Measurements from ENCODE around the gene DHPS. TPM values are rescaled to one million over a fixed set of nuclear protein-coding genes. Genes with fewer than 3 reads are reported as not detected.
"Not testable (repeated sequence)": the region's sequence is repeated elsewhere in the genome, so short reads cannot be mapped to it uniquely, and the experiment has no call there.

DHPS gene
- total RNA-seq, 2 experiments from 2014 or later, result 106 to 113 TPM

- Mint-ChIP-seq H3K4me1 (peaks cover 4% of the 10 kb centered on the region), H3K27me3 (no peaks in the 10 kb centered on the region), H3K36me3 (ENCODE audit: low read depth) (peaks cover 53% of the 10 kb centered on the region), H3K27ac (no peak overlapping the region), H3K4me3 (no peak overlapping the region), H3K9me3 (no peaks in the 10 kb centered on the region)
- ChIA-PET CTCF (interaction anchor here (1.1 kb wide), 1 partner anchor 56 kb away, joined by 3 read pairs; no protein-coding TSS in a partner anchor), POLR2A (no interaction called here)
- no peak for DNase-seq
Measured at GRCh38 chr19:12701596-12702282, 20.1 kb upstream of the DHPS start.

DNA sequence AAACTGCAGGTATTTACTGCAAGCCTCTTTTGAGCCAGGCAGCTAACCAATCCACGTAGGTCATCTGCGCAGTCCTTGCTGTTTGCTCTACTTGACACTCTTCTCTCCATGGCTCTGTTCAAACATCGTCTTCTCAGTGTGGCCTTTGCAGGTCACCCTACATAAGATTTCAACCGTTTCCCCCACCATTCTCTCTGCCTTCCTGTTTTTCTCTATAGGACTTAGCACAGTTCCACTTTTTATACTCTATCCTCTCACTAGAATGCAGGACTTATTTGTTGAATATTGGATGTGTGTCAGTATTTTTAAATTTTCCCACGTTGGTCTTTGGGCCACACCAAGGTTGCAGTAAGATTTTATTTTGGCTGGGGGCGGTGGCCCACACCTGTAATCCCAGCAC is 16.5 kb upstream of the DHPS start:
- POLR2A ChIA-PET, result interaction anchor here (1.5 to 3.7 kb wide), 2 partner anchors 25 to 98 kb away, joined by 4 to 27 read pairs; partner anchors contain the start of gene TNPO2
- Mint-ChIP-seq H3K27me3 (no peaks in the 10 kb centered on the region), H3K4me3 (peak overlapping the region; percentile 54), H3K36me3 (ENCODE audit: low read depth) (peaks cover 29% of the 10 kb centered on the region), H3K9me3 (no peaks in the 10 kb centered on the region), H3K4me1 (peaks cover 24% of the 10 kb centered on the region), H3K27ac (peak overlapping the region; percentile 38)
- CTCF ChIA-PET, result interaction anchor here (3.2 kb wide), 1 partner anchor 21 kb away, joined by 12 read pairs; no protein-coding TSS in a partner anchor
- DNase-seq, result no peak

DNA sequence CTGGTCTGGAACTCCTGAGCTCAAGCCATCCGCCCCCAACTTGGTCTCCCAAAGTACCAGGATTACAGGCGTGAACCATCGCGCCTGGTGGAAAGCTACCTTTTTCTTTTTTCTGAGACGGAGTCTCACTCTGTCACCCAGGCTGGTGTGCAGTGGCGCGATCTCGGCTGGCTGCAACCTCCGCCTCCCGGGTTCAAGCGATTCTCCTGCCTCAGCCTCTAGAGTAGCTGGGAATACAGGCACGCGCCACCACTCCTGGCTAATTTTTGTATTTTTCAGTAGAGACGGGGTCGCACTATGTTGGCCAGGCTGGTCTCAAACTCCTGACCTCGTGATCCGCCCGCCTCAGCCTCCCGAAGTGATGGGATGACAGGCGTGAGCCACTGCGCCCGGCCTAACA is 15.7 kb upstream of the DHPS start:
- H3K4me3 Mint-ChIP-seq, result peak overlapping the region; percentile 24
- not testable (repeated sequence) for DNase-seq, H3K9me3 Mint-ChIP-seq, H3K27me3 Mint-ChIP-seq
- ChIA-PET POLR2A (interaction anchor here (0.7 to 3.7 kb wide), 12 partner anchors 12 to 773 kb away, joined by 3 to 27 read pairs (median 6); partner anchors contain the start of genes CALR, DHPS, FARSA and GET3), CTCF (interaction anchor here (0.6 to 3.2 kb wide), 5 partner anchors 20 to 1273 kb away, joined by 3 to 12 read pairs (median 5); no protein-coding TSS in a partner anchor)
- H3K4me1 Mint-ChIP-seq, result peaks cover 24% of the 10 kb centered on the region
- H3K36me3 Mint-ChIP-seq (ENCODE audit: low read depth), result peaks cover 22% of the 10 kb centered on the region
- H3K27ac Mint-ChIP-seq, result peak overlapping the region; percentile 21

- peaks cover 24% of the 10 kb centered on the region for H3K4me1 Mint-ChIP-seq
- CTCF ChIA-PET, result interaction anchor here (0.6 to 3.2 kb wide), 13 partner anchors 15 to 1273 kb away, joined by 3 to 12 read pairs (median 4); partner anchors contain the start of gene DHPS
- no peaks in the 10 kb centered on the region for H3K27me3 Mint-ChIP-seq
- DNase-seq, result peak; percentile 97
- H3K27ac Mint-ChIP-seq, result peak within 1 kb of the TSS; percentile 95
- POLR2A ChIA-PET, result interaction anchor here (0.6 to 3.7 kb wide), 20 partner anchors 10 to 772 kb away, joined by 3 to 27 read pairs (median 4); partner anchors contain the start of genes CALR, DHPS, FARSA and GCDH
- peak within 1 kb of the TSS; percentile 89 for H3K4me3 Mint-ChIP-seq
- H3K9me3 Mint-ChIP-seq, result no peaks in the 10 kb centered on the region
- peaks cover 18% of the 10 kb centered on the region for H3K36me3 Mint-ChIP-seq (ENCODE audit: low read depth)
Measured at GRCh38 chr19:12696366-12697335, 15.0 kb upstream of the DHPS start, which contains the start of gene FBXW9. Gene FBXW9 (minus strand): TSS chr19:12696631. CDS start chr19:12696581, 50 bp downstream.

- Mint-ChIP-seq H3K27ac (peak overlapping the region; percentile 95), H3K9me3 (no peaks in the 10 kb centered on the region), H3K36me3 (ENCODE audit: low read depth) (peaks cover 14% of the 10 kb centered on the region), H3K4me3 (peak overlapping the region; percentile 89), H3K4me1 (peaks cover 24% of the 10 kb centered on the region), H3K27me3 (no peaks in the 10 kb centered on the region)
- CTCF ChIA-PET, result interaction anchor here (0.8 to 3.2 kb wide), 7 partner anchors 14 to 128 kb away, joined by 3 to 12 read pairs (median 4); partner anchors contain the start of gene DHPS
- POLR2A ChIA-PET, result interaction anchor here (0.6 to 3.7 kb wide), 17 partner anchors 11 to 242 kb away, joined by 3 to 27 read pairs (median 6); partner anchors contain the start of genes CALR, DHPS, GET3 and TNPO2
- no peak for DNase-seq
Measured at GRCh38 chr19:12695997-12696365, 14.3 kb upstream of the DHPS start.

GRCh38 chr19:12695514-12695913 is 13.8 kb upstream of the DHPS start:
- H3K9me3 Mint-ChIP-seq, result no peaks in the 10 kb centered on the region
- ChIA-PET POLR2A (interaction anchor here (1.0 to 3.7 kb wide), 8 partner anchors 12 to 42 kb away, joined by 4 to 27 read pairs (median 8); partner anchors contain the start of genes DHPS, GET3 and TNPO2), CTCF (interaction anchor here (1.2 to 3.2 kb wide), 2 partner anchors 18 to 24 kb away, joined by 3 to 12 read pairs; no protein-coding TSS in a partner anchor)
- H3K4me3 Mint-ChIP-seq, result peak overlapping the region; percentile 89
- peaks cover 24% of the 10 kb centered on the region for H3K4me1 Mint-ChIP-seq
- H3K36me3 Mint-ChIP-seq (ENCODE audit: low read depth), result peaks cover 10% of the 10 kb centered on the region
- DNase-seq, result no peak
- no peaks in the 10 kb centered on the region for H3K27me3 Mint-ChIP-seq
- H3K27ac Mint-ChIP-seq, result peak overlapping the region; percentile 16

GRCh38 chr19:12695096-12695495 is 13.4 kb upstream of the DHPS start:
- DNase-seq, result peak; percentile 26
- POLR2A ChIA-PET, result interaction anchor here (1.1 to 3.7 kb wide), 6 partner anchors 13 to 36 kb away, joined by 3 to 27 read pairs (median 10); partner anchors contain the start of genes DHPS and TNPO2

GRCh38 chr19:12694641-12695040 is 13.0 kb upstream of the DHPS start:
- H3K27ac Mint-ChIP-seq, result no peak overlapping the region
- peaks cover 24% of the 10 kb centered on the region for H3K4me1 Mint-ChIP-seq
- ChIA-PET CTCF (interaction anchor here (1.2 to 3.2 kb wide), 2 partner anchors 17 to 37 kb away, joined by 3 to 12 read pairs; no protein-coding TSS in a partner anchor), POLR2A (interaction anchor here (1.1 to 3.7 kb wide), 3 partner anchors 26 to 37 kb away, joined by 3 to 27 read pairs (median 6); partner anchors contain the start of gene TNPO2)
- no peaks in the 10 kb centered on the region for H3K27me3 Mint-ChIP-seq
- peaks cover 10% of the 10 kb centered on the region for H3K36me3 Mint-ChIP-seq (ENCODE audit: low read depth)
- H3K9me3 Mint-ChIP-seq, result no peaks in the 10 kb centered on the region
- peak overlapping the region; percentile 89 for H3K4me3 Mint-ChIP-seq
- no peak for DNase-seq

More at GRCh38 chr19:12695096-12695495, 13.4 kb upstream of the DHPS start:
- CTCF ChIA-PET, result interaction anchor here (1.2 to 3.2 kb wide), 2 partner anchors 18 to 36 kb away, joined by 3 to 12 read pairs; no protein-coding TSS in a partner anchor
- Mint-ChIP-seq H3K27ac (peak overlapping the region; percentile 16), H3K4me1 (peaks cover 24% of the 10 kb centered on the region), H3K9me3 (no peaks in the 10 kb centered on the region), H3K27me3 (no peaks in the 10 kb centered on the region), H3K4me3 (peak overlapping the region; percentile 89), H3K36me3 (ENCODE audit: low read depth) (peaks cover 10% of the 10 kb centered on the region)

- no peak overlapping the region for H3K27ac Mint-ChIP-seq
- peaks cover 21% of the 10 kb centered on the region for H3K4me1 Mint-ChIP-seq
- POLR2A ChIA-PET, result interaction anchor here (0.7 to 1.0 kb wide), 2 partner anchors 11 to 41 kb away, joined by 3 read pairs; partner anchors contain the start of gene TRIR
- no peaks in the 10 kb centered on the region for H3K27me3 Mint-ChIP-seq
- H3K9me3 Mint-ChIP-seq, result no peaks in the 10 kb centered on the region
- CTCF ChIA-PET, result no interaction called here
- DNase-seq, result no peak
- H3K36me3 Mint-ChIP-seq (ENCODE audit: low read depth), result peaks cover 4% of the 10 kb centered on the region
- no peak overlapping the region for H3K4me3 Mint-ChIP-seq
Measured at GRCh38 chr19:12692960-12693359, 11.3 kb upstream of the DHPS start.

DNA sequence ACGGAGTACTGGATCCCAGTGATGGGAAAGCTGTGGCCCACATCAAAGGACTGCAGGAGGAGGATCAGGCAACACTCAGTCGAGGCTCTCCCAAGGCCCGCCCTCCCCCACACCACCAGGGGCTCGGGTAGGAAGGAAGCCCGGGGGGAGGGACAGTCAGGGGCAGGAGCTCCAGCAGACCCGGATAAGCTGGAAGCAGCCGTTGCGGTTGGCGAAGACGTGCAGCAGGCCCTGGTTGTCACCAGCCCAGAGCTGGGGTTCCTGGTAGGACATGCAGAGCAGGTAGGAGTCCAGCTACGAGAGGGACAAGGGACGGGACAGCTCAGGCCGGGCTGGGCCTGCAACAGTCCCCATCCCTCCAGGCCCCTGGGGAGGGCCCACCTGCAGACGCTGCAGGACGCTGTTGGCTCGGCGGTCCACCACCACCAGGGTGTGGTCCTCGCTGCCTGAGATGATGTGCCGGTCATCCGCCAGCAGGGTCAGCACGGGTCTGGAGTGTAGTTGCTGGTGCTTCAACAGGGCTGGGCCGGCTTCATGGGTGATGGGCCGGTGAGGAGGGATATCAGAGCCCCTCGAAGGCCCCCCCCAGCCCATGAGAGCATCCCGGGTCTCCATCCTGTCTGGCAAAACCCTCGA is 8.0 kb upstream of the DHPS start:
- no peaks in the 10 kb centered on the region for H3K27me3 Mint-ChIP-seq
- CTCF ChIA-PET, result no interaction called here
- POLR2A ChIA-PET, result no interaction called here
- H3K9me3 Mint-ChIP-seq, result no peaks in the 10 kb centered on the region
- H3K4me1 Mint-ChIP-seq, result peaks cover 3% of the 10 kb centered on the region
- H3K4me3 Mint-ChIP-seq, result no peak overlapping the region
- H3K36me3 Mint-ChIP-seq (ENCODE audit: low read depth), result no peaks in the 10 kb centered on the region
- no peak overlapping the region for H3K27ac Mint-ChIP-seq
- no peak for DNase-seq

DNA sequence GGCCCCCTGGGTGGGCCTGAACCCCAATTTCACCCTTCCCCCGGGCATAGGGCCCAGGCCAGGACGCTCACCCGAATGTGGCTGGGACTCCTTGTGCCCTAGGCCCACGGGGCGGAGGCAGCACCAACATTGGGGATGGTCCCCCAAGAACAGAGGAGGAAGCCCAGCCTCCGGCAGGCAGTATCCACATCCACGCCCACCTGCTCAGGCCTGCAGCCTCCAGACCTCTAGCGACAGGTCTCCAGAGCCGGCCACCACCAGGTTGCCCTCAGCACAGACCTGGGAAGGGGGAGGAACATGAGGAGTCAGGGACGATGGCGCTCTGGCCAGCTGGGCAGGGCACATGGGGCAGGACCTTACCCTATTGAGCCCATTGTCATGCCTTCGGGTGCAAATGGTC is 7.3 kb upstream of the DHPS start:
- CTCF ChIA-PET, result no interaction called here
- no peak for DNase-seq
- POLR2A ChIA-PET, result no interaction called here
- H3K36me3 Mint-ChIP-seq (ENCODE audit: low read depth), result no peaks in the 10 kb centered on the region
- no peaks in the 10 kb centered on the region for H3K27me3 Mint-ChIP-seq
- no peak overlapping the region for H3K4me3 Mint-ChIP-seq
- no peaks in the 10 kb centered on the region for H3K9me3 Mint-ChIP-seq
- no peaks in the 10 kb centered on the region for H3K4me1 Mint-ChIP-seq
- H3K27ac Mint-ChIP-seq, result no peak overlapping the region

Measured in activated CD4-positive, alpha-beta memory T cell treated with anti-CD3 and anti-CD28 coated beads, Interleukin-2, amount 10 ng/mL, durations not matched to agents 7 days and 5 days (primary cell).